ENCODE data around the gene CCDC8.

DNA sequence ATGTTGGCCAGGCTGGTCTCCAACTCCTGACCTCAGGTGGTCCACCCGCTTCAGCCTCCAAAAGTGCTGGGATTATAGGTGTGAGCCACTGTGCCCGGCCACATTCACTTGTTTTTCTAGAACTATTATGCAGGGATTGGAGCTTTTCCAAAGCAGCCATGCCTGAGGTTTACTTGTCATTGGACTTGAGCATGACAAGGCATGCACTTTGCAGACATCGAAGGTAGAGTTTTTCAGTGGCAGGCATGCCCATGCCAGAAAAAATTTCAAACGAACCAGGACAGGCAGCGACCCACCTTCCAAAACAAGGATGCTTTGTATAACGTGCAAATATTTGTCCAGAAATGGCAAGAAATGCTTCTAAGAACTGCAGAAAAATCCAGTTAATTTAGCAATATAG is 40.3 kb upstream of the CCDC8 start:
- TF ChIP-seq EP300 (IDR thresholded peaks at IDR 0.05), result no peak
- no peak for TF ChIP-seq POLR2A (IDR thresholded peaks at IDR 0.05)
